ENCODE results near the gene UNC119B.
A peak's percentile ranks its signal among the peaks of the same experiment; 100 is the strongest.
"Not testable (repeated sequence)": the region's sequence is repeated elsewhere in the genome, so short reads cannot be mapped to it uniquely, and the experiment has no call there.

The UNC119B gene

DNA sequence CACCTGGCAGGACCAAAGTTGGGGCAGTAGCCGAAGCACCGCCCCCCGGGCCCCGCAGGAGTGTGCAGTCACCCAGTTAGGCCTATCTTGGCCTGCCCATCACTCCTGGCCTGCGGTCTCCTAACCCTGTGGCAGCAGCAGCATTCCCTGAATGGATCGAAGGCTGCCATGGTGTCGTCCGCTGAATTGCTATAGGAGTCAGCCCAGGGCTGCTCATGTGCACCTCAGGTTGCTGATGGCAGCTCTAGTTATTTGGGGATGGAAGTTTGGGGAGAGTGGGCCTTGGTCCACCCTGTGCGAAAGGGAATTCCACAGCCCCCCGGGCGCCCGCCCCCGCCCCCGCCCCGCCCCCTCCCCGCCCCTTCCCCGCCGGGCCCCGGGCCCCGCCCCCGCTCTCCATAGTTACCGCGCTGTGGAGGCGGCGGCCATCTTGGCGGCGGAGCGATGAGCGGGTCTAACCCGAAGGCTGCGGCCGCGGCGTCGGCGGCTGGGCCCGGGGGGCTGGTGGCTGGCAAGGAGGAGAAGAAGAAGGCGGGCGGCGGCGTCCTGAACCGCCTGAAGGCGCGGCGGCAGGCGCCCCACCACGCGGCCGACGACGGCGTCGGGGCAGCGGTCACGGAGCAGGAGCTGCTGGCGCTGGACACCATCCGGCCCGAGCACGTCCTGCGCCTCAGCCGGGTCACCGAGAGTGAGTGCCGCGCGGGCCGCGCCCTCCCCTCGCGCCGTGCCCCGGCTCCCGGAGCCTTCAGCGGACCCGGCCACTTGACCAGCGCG, at the start of gene UNC119B:
UNC119B (plus strand) TSS at position 428 of the 774 bp plus-strand sequence; CDS start at position 445, 17 bp downstream.
- DNase-seq: peak; percentile 52

DNA sequence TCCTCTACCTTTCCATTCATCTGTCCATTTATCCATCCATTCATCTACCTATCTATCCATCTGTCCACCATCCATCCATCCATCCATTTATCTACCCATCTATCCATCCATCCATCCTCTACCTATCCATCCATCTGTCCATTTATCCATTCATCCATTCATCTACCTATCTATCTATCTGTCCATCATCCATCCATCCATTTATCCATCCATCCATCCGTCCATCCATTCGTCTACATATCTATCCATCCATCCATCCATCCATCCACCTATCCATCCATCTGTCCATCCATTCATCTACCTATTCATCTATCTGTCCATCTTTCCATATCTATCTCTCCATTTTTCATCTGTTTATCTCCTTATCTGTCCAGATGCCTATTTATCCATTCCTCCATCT, 48.8 kb upstream of the UNC119B start:
- no peak for DNase-seq

DNA sequence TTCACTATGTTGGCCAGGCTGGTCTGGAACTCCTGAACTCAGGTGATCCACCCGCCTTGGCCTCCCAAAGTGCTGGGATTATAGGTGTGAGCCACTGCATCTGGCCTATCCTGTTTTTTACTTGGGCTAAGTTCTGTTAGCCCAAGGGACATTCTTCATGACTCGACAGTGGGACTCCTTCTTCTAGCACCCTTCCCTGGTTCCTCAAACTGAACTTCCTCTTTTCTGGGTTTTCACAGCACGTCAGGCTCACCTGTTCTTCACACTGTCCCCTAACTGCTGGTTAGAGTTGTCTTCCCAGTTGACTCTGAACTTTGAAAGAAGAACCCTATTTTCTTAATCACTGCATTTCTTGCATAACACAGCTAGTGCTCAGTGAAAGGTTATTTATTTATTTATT, 47.4 kb upstream of the UNC119B start:
- DNase-seq: no peak

DNA sequence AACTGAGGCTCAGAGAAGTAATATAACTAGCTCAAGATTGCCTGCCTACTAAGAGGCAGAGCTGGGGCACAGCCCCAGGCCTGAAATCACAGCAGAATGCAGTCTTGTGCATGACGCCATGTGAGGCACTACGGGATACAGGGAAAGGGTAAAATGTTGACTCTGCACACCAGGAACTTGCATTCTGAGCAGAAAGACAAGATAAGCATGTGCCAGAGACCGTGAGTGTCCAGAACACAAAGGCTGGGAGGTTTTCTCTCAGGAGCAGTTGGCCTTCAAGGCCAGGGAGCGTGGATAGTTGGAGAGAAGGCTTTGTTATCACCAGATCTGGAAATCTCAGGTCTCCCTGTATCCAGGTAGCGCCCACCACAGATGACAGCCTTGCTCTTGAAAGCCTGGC, 46.5 kb upstream of the UNC119B start:
- no peak for DNase-seq

DNA sequence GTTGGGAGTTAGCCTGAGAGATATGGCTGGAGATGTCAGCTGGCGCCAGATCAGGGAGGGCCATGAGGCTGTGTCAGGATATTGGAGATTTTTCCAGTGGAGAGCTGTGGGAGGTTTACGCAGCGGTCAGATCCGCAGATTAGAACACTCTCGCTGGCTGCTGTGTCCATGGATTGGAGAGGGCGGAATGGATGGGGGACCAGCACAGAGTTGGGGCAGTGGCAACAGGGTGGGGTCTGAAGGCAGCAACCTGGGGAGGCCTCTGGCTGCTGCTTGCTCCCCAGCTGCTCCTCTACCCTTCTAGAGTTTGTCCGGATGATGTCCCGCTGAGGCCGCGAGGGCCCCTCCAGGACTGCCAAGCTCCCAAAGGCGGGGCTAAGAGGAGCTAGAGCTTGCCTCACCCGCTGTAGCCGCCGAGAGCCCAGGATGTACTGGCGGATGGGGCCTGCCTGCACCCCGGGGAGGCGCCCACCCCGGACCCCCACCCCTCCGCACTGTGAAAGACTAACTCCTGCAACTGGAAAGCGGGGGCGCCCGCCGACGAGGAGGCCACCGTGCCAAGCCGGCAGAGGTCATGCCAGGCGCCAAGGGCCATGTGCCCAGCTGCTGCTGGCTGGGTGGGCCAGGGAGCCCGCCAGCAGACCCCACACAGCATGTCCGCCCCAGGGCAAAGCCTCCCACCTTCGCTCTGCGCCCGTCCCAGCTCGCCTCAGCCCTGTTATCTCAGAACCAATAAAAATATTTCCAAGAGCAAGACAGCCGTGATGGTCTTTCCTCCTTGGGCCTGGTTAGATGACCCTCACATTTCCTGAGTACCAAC, 43.5 kb upstream of the UNC119B start:
- DNase-seq: no peak

DNA sequence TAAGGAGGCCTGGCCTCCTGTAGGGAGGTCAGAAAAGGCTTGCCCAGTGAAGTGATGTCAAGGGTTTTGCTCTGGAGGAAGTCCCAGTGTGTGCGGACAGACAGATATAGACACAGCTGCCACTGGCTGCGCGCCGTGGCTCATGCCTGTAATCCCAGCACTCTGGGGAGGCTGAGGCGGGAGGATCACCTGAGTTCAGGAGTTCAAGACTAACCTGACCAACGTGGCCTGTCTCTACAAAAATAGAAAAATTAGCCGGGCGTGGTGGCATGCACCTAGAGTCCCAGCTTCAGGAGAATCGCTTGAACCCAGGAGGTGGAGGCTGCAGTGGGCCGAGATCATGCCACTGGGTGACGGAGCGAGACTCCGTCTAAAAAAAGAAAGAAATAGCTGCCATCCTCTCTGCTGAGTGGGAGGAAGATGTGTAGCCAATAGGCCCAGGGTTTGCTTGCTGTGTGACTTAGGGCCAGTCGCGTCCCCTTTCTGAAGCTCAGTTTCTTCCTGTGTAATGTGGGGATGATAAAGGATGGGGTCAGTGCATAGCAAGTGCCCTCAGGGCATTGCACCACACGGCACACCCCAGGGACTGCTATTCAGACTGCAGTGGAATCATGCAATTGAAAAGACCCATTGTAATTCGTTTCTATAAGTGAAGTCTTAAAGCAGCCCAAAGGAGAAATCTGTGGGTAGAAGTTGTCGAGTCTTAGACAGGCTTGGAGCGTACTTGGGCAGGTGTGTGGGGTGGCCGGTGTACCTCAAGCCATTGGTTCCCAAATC, 42.0 kb upstream of the UNC119B start:
- no peak for DNase-seq

DNA sequence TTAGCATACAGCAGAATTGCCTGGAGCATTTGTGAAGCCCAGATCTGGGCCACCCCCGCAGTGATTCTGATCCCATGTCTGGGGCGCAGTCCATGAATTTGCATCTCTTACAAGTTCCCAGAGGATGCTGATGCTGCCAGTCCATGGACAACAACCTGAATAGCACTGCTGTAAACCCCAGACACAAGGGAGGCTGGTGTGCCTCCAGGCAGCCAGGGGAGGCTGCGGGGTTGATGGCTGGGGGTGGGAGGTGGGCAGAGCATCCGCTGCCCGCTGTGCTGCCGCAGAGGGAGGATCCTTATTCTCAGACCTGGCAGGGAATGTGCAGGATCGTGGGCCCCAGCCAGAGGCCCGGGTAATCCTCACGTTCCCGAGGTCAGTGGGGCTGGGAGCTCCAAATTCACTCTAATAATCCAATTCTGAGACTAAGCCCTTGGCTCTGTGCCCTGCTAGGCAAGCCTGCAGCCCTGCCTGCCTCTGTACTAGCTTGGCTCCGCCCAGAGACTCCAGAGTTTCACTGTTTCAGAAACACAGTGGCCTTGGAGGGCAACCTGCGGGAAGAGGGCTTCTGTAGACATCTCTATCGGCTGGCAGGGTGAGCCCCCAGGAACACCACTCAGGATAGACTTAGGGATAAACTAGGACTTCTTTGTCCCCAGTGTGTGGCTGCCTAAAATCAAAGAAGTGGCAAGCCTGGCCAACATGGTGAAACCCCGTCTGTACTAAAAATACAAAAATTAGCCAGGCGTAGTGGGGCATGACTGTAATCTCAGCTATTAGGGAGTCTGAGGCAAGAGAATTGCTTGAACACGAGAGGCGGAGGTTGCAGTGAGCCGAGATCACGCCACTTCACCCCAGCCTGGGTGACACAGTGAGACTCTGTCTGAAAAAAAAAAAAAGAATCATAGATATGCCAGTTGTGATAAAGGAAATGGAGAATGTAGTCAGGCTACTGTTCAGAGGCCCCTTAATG, 41.1 kb upstream of the UNC119B start:
- DNase-seq: no peak

DNA sequence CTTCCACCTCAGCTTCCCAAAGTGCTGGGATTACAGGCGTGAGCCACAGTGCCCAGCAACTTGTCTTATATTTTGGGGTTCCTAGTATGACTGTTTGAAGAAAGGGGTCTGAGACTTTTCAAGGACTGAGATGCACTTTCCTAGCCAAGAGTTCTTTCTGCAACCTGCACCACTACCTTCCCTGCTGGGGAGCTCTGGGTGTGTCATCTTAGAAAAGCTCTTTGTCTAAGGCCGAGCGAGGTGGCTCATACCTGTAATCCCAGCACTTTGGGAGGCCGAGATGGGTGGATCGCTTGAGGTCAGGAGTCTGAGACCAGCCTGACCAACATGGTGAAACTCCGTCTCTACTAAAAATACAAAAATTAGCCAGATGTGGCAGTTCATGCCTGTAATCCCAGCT, 40.0 kb upstream of the UNC119B start:
- DNase-seq: not testable (repeated sequence)

DNA sequence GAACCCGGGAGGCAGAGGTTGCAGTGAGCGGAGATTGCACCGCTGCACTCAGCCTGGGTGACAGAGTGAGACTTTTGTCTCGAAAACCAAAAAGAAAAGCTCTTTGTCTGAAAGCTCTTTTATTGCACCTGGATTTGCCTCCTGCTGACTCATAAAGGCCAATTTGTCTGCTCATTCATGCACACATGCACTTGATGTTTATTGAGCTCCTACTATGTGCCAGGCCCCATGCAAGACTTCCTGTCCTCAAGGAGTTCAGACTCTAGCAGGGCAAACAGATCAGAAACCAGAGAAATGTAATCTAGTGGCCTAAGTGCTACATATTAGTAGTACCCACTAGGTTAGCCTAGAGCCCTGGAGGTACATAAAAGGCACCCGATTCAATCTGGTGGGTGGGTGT, 39.6 kb upstream of the UNC119B start:
- no peak for DNase-seq

DNA sequence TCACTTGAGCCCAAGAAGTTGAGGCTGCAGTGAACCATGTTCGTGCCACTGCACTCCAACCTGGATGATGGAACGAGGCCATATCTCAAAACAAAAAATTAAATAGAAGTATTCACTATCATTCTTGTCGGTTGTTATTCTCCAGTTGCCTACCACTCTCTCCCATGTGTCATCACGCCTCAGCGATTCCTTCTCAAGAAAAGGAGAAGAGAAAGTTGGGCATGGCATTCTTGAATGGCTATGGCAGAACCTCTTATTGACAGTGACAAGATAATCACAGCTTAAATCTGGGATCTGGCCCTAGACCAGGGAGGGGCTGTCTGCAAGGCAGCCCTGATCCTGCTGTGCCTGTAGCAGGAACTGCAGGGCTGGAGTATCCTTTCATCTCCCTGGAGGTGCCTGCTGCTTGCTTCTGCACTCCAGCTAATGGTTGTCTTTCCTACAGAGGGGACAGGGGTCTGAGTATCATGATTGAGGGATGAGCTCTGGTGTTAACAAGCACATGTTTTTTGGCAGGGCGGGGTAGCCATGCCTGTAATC, 36.1 kb upstream of the UNC119B start:
- no peak for DNase-seq

DNA sequence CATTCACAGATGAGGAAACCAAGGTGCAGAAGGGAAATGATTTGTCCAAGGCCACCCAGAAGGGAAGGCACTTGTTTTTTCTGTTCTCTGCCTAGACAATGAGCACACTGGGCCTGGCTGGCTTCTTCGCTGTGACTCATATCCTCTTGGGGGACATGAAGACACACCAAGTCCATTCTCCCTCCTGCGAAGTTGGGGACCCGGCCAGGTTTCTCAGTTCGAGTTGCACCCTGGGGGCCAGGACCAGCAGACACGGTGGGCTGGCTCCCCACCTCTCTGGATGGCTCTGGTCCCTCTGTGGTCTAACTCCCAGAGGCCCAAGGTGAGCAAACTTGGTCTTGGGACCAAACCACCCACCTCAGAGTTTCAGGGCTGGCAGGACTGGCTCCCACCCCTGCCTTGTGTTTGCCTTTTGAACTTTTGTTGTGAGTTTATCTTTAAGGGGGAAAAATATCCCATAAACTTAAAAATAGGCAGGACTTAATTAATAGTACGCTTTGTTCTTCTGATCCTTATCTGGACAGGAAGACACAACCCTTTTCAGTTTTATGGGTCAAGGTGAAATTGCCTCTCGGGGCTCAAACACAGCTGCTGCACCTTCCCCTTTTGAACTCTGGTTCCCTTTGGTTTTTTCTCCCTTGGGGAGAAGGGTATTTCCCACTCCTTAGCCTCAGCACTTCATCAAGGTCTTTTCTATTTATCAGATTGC, 32.3 kb upstream of the UNC119B start:
- no peak for DNase-seq

DNA sequence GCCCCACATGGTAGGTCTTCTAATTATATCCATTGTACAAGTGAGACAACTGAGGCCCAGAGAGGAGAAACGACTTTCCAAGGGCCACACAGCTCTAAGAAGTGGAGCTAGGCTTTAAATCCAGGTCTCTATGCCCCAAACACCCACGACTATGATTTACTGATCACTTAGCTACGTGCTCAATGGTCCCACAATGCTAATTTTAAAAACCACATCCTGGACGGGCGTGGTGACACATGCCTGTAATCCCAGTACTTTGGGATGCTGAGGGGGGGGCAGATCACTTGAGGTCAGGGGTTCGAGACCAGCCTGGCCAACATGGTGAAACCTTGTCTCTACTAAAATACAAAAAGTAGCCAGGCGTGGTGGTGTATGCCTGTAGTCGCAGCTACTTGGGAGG, 31.7 kb upstream of the UNC119B start:
- DNase-seq: no peak

DNA sequence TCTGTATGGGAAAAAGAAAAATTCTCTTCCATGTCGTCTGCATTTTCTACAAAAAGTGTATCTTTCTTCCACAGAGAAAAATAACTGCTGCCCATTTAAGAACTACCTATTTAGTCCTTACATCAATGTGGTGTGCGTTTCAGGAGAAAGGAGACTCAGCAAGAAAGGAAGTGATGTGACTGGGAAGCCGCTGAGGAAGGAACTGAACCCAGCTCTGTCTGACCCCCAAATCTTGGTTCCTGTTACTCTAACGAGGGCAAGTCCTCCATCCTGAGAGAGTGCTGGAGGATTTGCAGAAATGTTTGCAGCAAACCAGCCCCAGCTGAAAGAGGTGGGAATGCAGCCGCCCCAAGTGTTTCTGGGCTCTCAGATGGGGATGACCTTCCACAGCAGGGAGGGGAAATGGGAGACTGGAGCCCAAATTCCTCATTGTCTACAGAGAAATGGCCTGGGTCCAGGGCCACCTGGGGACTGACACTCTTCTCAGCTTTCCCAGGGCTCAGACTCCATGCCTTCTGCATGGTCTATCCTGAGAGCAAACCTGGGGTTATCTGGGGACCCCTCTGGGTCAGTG, 30.0 kb upstream of the UNC119B start:
- no peak for DNase-seq

DNA sequence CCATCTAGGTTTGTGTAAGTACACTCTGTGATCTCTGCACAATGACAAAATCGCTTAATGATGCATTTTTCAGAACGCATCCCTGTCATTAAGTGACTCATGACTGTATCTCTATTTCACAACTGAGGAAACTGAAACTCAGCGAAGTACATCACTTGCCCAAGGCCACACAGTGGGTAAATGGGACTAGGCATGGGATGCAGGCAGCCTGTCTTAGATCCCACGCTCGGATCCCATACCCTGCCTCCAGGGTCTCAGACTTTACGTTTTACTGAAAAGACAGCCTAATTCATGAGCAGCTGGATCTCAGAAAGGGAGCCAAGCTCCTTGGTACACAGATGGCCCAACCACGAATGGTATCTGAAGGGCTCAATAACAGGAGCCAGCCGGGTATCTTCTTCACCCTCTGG, 25.7 kb upstream of the UNC119B start:
- no peak for DNase-seq

DNA sequence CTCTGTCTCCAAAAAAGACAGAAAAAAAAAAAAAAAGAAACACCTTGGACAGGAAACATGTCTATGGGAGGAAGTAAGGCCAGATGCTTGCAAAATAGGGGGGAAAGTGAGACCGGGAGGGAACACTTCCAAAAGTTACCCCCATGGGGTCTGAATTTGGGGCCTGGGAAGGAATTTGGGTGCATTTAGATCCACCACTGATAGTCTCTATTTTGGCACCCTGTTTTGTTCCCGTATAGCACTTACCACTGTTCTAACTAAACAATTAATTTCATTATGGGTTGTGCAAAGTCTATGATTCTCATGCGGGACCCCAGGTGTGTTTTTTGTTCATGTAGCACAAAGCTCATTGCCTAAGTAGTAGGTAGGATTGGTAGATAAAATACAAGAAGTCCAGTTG, 24.7 kb upstream of the UNC119B start:
- no peak for DNase-seq

DNA sequence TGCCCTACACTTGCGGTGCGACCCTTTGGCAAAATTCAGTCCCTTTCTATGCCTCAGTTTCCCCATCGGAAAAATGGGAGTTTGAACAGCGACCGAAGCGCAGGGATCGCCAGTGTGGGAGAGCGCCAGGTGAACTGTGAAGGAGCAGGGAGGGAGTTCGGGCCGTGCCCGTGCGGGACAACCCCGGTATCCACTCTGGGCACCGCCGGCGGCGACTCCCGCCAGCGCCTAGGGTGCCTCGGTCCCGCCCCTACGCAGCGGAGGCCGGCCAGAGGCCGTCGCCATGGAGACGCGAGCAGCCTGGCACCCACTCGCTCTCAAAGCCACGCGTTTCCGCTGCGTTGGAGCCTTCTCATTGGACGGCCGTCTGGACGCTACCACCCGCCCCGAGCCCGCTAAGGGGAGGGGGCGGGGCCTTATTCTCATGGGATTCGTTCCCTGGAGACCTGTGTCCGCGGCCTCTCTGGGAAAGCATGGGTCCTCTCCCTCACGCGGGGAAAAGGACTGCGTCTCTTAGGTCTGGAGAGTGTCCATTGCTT, 24.0 kb upstream of the UNC119B start:
- peak; percentile 100 for DNase-seq

DNA sequence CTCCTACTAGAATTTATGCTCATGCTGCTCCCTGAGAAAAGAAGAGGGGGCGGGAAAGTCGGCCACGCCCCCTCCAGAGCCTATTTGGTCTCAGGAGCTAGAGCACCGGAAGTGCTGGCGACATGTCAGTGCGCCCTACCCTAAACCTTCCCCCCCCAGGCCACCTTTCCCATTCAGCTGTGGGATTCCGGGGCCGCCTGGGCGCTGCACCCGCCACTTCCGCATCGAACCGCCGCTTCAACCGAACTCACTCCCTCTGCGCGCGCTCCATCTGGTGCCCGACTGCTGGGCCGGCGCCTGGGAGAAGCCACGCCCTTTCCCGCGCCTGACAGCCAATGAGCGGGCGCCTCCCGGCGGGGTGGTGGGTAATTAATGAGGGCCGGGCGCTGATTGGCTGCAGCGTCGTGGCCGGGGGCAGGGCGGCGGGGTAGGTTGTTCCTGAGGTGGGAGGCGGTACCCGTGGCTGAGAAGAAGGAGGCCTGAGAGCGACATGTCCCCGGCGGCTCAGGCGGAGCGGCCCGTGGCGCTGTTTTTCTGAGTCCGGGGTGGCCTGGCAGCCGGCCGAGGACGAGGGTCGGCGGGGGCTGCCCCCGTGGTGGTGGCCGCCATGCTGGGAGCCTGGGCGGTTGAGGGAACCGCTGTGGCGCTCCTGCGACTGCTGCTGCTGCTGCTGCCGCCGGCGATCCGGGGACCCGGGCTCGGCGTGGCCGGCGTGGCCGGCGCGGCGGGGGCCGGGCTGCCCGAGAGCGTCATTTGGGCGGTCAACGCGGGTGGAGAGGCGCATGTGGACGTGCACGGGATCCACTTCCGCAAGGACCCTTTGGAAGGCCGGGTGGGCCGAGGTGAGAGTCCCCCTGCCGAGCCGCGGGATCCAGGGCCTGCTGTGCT, 23.3 kb upstream of the UNC119B start, which contains the start of gene MLEC:
MLEC (plus strand) TSS at position 460 of the 888 bp plus-strand sequence; CDS start at position 608, 148 bp downstream.
- DNase-seq: peak; percentile 98

DNA sequence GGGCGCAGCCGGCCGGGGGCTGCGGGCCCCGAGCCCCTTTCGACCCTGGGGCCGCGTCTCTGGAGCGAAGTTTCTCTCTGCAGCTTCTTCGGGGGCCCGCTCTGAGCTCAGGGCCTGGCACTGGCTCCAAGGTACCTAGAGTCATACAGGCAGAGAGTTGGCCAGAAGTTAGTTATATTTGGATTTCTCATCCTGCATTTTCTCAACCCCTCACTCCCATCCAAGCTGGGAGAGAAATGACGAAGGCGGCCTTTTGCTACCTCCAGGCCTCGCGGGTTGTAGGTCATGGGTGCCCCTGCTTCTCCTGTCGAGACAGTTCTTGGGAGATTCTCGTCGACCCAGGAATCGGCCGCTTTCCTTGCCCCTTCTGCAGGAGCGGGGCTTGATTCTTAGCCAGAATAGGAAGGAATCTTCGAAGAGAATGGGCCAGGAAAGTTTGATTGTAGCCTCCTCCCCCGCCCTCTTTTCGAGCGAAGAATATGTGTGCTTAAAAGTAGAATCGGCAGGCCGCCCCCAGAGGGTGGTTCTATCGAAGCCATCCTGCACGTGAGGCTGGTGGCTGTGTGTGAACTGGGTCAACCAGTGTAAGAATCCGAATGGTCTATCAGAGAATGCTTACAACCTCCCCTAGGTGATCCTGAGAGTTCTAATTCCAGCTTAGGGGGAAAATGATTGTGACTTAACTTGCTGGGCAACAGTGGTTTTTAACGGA, 22.5 kb upstream of the UNC119B start:
- no peak for DNase-seq
